Measurements from ENCODE around the gene CADPS2. TPM values are rescaled to one million over a fixed set of nuclear protein-coding genes. Genes with fewer than 3 reads are reported as not detected.

Gene CADPS2
- total and polyA plus RNA-seq, 2 of the 4 experiments (the other 2 are of a cell fraction) = 0.10 to 0.54 TPM

DNA sequence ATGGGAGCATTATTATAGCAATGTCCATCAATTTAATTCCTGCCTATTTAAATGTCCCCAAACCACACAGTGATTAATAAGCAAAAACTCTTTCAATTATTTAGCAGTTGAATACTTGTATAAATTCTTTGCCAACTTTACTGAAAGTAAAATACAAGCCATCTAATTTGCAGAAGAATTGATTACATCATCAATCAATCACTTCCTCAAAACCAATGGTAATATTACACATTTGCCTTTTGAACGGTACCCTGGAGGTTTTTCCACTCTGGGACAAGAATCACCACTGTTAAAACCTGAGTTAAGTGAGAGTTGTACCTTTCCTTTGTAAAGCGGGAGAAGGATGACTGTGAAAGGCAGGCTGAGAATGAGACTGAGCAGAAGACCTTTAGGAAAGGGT lies 280.3 kb downstream of the CADPS2 start:
- dilution Hi-C loops (cut with HindIII; ENCODE audit: low sequenced_read_pairs, unreplicated experiment) = no loop called here
- no peak overlapping the region for H3K4me3 ChIP-seq (ENCODE audit: insufficient read depth, low read depth, low read length)
- no CpG with 5 or more reads among the region's 2 CpGs for WGBS, 2 experiments (ENCODE audit: extremely low coverage in 2 of 2, insufficient read length in 1 of 2)

More for the DNA sequence above, 280.3 kb downstream of the CADPS2 start:
- Histone ChIP-seq H4K91ac (ENCODE audit: insufficient read depth, low read depth, low read length) (no peak overlapping the region), H3K79me1 (ENCODE audit: low read depth in 1 of 2, low read length in 2 of 2) (no peaks in the 10 kb centered on the region), H2BK5ac (ENCODE audit: low read depth, low read length, poor library complexity, severe bottlenecking) (no peak overlapping the region), H2BK120ac (ENCODE audit: low read depth, low read length) (no peak overlapping the region), H2AFZ (replicated peaks; ENCODE audit: low read length, poor library complexity) (no peak overlapping the region), H2AK9ac (replicated peaks; ENCODE audit: low read depth, low read length, poor library complexity) (no peak overlapping the region), H3K4me1 (ENCODE audit: control insufficient read depth, insufficient read depth, low read length) (no peaks in the 10 kb centered on the region), H4K5ac (ENCODE audit: low read depth, low read length) (no peak overlapping the region), H3K36me3 (ENCODE audit: control insufficient read depth, insufficient read depth, low read length) (no peaks in the 10 kb centered on the region), H3K9me1 (ENCODE audit: insufficient read depth, low read length) (no peaks in the 10 kb centered on the region), H3K27me3 (ENCODE audit: control insufficient read depth, insufficient read depth, low read length) (no peaks in the 10 kb centered on the region), H3K56ac (ENCODE audit: extremely low read depth, insufficient read depth, low read length) (no peak overlapping the region), H4K8ac (ENCODE audit: low read depth in 2 of 2, low read length in 2 of 2) (no peak overlapping the region), H3K23ac (ENCODE audit: low read depth, low read length) (no peak overlapping the region), H3K27ac (ENCODE audit: insufficient read depth, low read length) (no peak overlapping the region), H3K14ac (replicated peaks; ENCODE audit: low read depth, low read length) (no peak overlapping the region), H3K4me2 (ENCODE audit: low read depth, low read length) (no peak overlapping the region), H3K9me3 (ENCODE audit: control insufficient read depth, insufficient read depth, low read length) (no peaks in the 10 kb centered on the region), H3K18ac (ENCODE audit: low read depth, low read length) (no peak overlapping the region), H3K4ac (ENCODE audit: low read depth, low read length) (no peak overlapping the region), H3K9ac (ENCODE audit: low read depth, low read length) (no peak overlapping the region), H4K20me1 (ENCODE audit: insufficient read depth, low read length) (no peaks in the 10 kb centered on the region), H2BK20ac (ENCODE audit: low read depth, low read length) (no peak overlapping the region), H2BK15ac (ENCODE audit: low read depth, low read length) (no peak overlapping the region), H2AK5ac (ENCODE audit: low read depth, low read length) (no peak overlapping the region)
- TF ChIP-seq POLR2A (IDR thresholded peaks at IDR 0.05; ENCODE audit: low read depth, low read length) (no peak), NFE2L2 (IDR thresholded peaks at IDR 0.05; ENCODE audit: low read depth, low read length) (no peak), MAFK (IDR thresholded peaks at IDR 0.05; ENCODE audit: low read depth, low read length) (no peak)
- TF ChIP-seq, protein P1, sequence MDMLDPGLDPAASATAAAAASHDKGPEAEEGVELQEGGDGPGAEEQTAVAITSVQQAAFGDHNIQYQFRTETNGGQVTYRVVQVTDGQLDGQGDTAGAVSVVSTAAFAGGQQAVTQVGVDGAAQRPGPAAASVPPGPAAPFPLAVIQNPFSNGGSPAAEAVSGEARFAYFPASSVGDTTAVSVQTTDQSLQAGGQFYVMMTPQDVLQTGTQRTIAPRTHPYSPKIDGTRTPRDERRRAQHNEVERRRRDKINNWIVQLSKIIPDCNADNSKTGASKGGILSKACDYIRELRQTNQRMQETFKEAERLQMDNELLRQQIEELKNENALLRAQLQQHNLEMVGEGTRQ (IDR thresholded peaks at IDR 0.05; ENCODE audit: low read depth, low read length) = no peak
- TF ChIP-seq, protein P2, sequence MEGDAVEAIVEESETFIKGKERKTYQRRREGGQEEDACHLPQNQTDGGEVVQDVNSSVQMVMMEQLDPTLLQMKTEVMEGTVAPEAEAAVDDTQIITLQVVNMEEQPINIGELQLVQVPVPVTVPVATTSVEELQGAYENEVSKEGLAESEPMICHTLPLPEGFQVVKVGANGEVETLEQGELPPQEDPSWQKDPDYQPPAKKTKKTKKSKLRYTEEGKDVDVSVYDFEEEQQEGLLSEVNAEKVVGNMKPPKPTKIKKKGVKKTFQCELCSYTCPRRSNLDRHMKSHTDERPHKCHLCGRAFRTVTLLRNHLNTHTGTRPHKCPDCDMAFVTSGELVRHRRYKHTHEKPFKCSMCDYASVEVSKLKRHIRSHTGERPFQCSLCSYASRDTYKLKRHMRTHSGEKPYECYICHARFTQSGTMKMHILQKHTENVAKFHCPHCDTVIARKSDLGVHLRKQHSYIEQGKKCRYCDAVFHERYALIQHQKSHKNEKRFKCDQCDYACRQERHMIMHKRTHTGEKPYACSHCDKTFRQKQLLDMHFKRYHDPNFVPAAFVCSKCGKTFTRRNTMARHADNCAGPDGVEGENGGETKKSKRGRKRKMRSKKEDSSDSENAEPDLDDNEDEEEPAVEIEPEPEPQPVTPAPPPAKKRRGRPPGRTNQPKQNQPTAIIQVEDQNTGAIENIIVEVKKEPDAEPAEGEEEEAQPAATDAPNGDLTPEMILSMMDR (conservative IDR thresholded peaks at IDR 0.05; ENCODE audit: low read depth, low read length) = no peak
- ChIA-PET POLR2A (ENCODE audit: unreplicated experiment) (no interaction called here), CTCF (no interaction called here)
- intact Hi-C loops (cut with micrococcal nuclease) = no loop called here
- ATAC-seq (ENCODE audit: low read depth) (no peak), DNase-seq (no peak)
- BruUV-seq (replicated peaks) = no TSS peak
- in situ Hi-C loops (cut with MboI; ENCODE audit: low sequenced_read_pairs) = no loop called here
